Upper lobe of right lung (tissue), 1 donor: ENCODE data around the gene HSPBAP1. TPM values are rescaled to one million over a fixed set of nuclear protein-coding genes. Genes with fewer than 3 reads are reported as not detected.

Experiments
- ATAC-seq: fragments of 200-7000 bp; cut with Tn5 transposase; one replicate; pipeline ENCODE4 v1.9.1; 2020; ENCODE audit warnings: mild to moderate bottlenecking, moderate library complexity
- DNase-seq: peaks from one replicate; pipeline ENCODE4 v3.0.0-alpha.2; 2020
- H3K27ac ChIP-seq: fragments of 200-600 bp; one replicate; pipeline ENCODE4 v1.8.0; 2022
- H3K27me3 ChIP-seq: fragments of 200-600 bp; one replicate; pipeline ENCODE4 v1.8.0; 2022; ENCODE audit warnings: mild to moderate bottlenecking
- H3K36me3 ChIP-seq: fragments of 200-600 bp; one replicate; pipeline ENCODE4 v1.8.0; 2022
- H3K4me1 ChIP-seq: fragments of 200-600 bp; one replicate; pipeline ENCODE4 v1.8.0; 2022
- H3K4me3 ChIP-seq: fragments of 200-600 bp; one replicate; pipeline ENCODE4 v1.8.0; 2022; ENCODE audit warnings: mild to moderate bottlenecking
- H3K9me3 ChIP-seq: fragments of 200-600 bp; one replicate; pipeline ENCODE4 v1.8.0; 2022
- CTCF ChIP-seq: fragments of 200-600 bp; IDR thresholded peaks from one replicate; pipeline ENCODE4 v1.8.0; 2022; ENCODE audit warnings: antibody characterized with exemption
- intact Hi-C: fragments of 100-400 bp; cut with DNase I; formaldehyde crosslinking; loops from one replicate; pipeline ENCODE4 v1.11.0; 2022
- total RNA-seq: library from RNA; stranded (reverse); fragmentation: NEBNext Ultra II Directional; extraction: Animal tissue kit (Norgen Biotek cat#: 25700); gene quantifications from one replicate; pipeline ENCODE4 v1.2.1, GENCODE V29; 2021
- donor health status: DM: no; HTN: yes; CAD: no; lungs with severe emphysema.

HSPBAP1 gene
- total RNA-seq, 1 donor from 2014 or later, result 15.1 TPM

GRCh38 chr3:122824465-122825381 is 31.1 kb upstream of the HSPBAP1 start:
- H3K27me3 ChIP-seq, result no peaks in the 10 kb centered on the region
- ATAC-seq (no peak), DNase-seq (no peak)
- no peaks in the 10 kb centered on the region for H3K4me1 ChIP-seq
- no peak overlapping the region for H3K4me3 ChIP-seq
- TF ChIP-seq CTCF, result no peak
- H3K9me3 ChIP-seq, result no peaks in the 10 kb centered on the region
- intact Hi-C loops, result no loop called here
- H3K27ac ChIP-seq, result no peak overlapping the region
- H3K36me3 ChIP-seq, result no peaks in the 10 kb centered on the region

- H3K27ac ChIP-seq, result no peak overlapping the region
- no peaks in the 10 kb centered on the region for H3K9me3 ChIP-seq
- ATAC-seq (no peak), DNase-seq (no peak)
- H3K4me3 ChIP-seq, result no peak overlapping the region
- H3K4me1 ChIP-seq, result no peaks in the 10 kb centered on the region
- no peak for TF ChIP-seq CTCF
- intact Hi-C loops, result no loop called here
- H3K36me3 ChIP-seq, result no peaks in the 10 kb centered on the region
- H3K27me3 ChIP-seq, result no peaks in the 10 kb centered on the region
Observed at GRCh38 chr3:122816587-122816986, 23.0 kb upstream of the HSPBAP1 start.

DNA sequence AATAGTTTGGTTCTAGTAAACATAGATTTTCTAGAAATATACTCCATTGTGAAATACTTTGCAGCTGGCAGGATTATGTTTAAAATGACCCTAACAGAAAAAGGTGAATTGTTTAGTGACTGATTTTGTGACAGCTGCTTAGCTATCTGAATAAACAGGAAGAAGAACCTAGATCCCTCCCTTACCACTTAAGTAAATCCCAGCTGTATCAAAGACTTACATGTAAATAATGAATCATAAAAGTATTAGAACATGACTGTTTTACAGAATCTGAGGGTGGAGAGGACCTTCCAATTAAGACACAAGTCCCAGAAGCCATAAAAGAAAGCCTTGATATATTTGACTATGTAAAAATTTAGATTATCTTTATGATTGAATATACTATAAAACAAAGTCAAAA is 17.1 kb upstream of the HSPBAP1 start:
- no peaks in the 10 kb centered on the region for H3K9me3 ChIP-seq
- no peak for TF ChIP-seq CTCF
- no peak for ATAC-seq
- H3K4me1 ChIP-seq, result no peaks in the 10 kb centered on the region
- DNase-seq, result no peak
- no peak overlapping the region for H3K4me3 ChIP-seq
- H3K27ac ChIP-seq, result no peak overlapping the region
- H3K36me3 ChIP-seq, result peaks cover 11% of the 10 kb centered on the region
- H3K27me3 ChIP-seq, result no peaks in the 10 kb centered on the region
- intact Hi-C loops, result no loop called here

DNA sequence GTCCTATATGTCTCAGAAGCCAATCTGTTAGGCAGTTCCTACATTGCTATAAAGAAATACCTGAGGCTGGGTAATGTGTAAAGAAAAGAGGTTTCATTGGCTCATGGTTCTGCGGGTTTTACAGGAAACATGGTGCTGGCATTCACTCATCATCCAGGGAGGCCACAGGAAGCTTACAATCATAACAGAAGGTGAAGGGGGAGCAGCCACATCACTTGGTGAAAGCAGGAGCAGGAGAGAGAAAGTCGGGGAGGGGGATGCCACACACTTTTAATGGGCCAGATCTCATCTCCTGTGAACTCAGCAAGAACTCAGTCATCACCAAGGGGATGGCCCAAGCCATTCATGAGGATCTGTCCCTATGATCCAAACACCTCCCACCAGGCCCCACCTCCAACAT is 10.3 kb upstream of the HSPBAP1 start:
- intact Hi-C loops, result no loop called here
- Histone ChIP-seq H3K36me3 (peaks cover 11% of the 10 kb centered on the region), H3K9me3 (no peaks in the 10 kb centered on the region), H3K4me1 (no peaks in the 10 kb centered on the region), H3K27me3 (no peaks in the 10 kb centered on the region), H3K4me3 (no peak overlapping the region), H3K27ac (no peak overlapping the region)
- DNase-seq, result no peak
- TF ChIP-seq CTCF, result no peak
- no peak for ATAC-seq

GRCh38 chr3:122802323-122802722 is 8.7 kb upstream of the HSPBAP1 start:
- DNase-seq (no peak), ATAC-seq (no peak)
- no peak overlapping the region for H3K4me3 ChIP-seq
- no peaks in the 10 kb centered on the region for H3K36me3 ChIP-seq
- H3K4me1 ChIP-seq, result peaks cover 4% of the 10 kb centered on the region
- no peaks in the 10 kb centered on the region for H3K27me3 ChIP-seq
- H3K27ac ChIP-seq, result no peak overlapping the region
- H3K9me3 ChIP-seq, result no peaks in the 10 kb centered on the region
- TF ChIP-seq CTCF, result no peak
- intact Hi-C loops, result no loop called here
